ENCODE results near the gene OR56B1. TPM values are rescaled to one million over a fixed set of nuclear protein-coding genes. Genes with fewer than 3 reads are reported as not detected.
"Not testable (repeated sequence)": the region's sequence is repeated elsewhere in the genome, so short reads cannot be mapped to it uniquely, and the experiment has no call there.

Gene OR56B1, protein sequence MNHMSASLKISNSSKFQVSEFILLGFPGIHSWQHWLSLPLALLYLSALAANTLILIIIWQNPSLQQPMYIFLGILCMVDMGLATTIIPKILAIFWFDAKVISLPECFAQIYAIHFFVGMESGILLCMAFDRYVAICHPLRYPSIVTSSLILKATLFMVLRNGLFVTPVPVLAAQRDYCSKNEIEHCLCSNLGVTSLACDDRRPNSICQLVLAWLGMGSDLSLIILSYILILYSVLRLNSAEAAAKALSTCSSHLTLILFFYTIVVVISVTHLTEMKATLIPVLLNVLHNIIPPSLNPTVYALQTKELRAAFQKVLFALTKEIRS
- total RNA-seq = under 1 TPM in 1 of 2 donors, not detected in 1; 0.20 TPM
- 0 reads per million in 2 donors for total RNA-seq

DNA sequence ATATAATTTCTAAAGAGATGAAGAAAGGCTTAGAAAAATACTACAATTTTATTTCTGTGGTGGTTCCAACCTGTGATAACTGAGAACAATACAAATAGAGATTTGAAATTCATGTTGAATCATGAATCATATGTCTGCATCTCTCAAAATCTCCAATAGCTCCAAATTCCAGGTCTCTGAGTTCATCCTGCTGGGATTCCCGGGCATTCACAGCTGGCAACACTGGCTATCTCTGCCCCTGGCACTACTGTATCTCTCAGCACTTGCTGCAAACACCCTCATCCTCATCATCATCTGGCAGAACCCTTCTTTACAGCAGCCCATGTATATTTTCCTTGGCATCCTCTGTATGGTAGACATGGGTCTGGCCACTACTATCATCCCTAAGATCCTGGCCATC is at the start of gene OR56B1:
OR56B1 (plus strand) TSS at position 53 of the 400 bp plus-strand sequence; CDS start at position 122, 69 bp downstream.
- H3K9me3 ChIP-seq (ENCODE audit: control insufficient read depth, low read length, poor library complexity, severe bottlenecking) = peaks cover 2% of the 10 kb centered on the region
- Mint-ChIP-seq H3K4me3 (no peak within 1 kb of the TSS), H3K36me3 (ENCODE audit: low read depth) (peaks cover 2% of the 10 kb centered on the region), H3K27me3 (no peaks in the 10 kb centered on the region), H3K27ac (no peak within 1 kb of the TSS), H3K4me1 (no peaks in the 10 kb centered on the region)
- DNase-seq (no peak), ATAC-seq (no peak)

DNA sequence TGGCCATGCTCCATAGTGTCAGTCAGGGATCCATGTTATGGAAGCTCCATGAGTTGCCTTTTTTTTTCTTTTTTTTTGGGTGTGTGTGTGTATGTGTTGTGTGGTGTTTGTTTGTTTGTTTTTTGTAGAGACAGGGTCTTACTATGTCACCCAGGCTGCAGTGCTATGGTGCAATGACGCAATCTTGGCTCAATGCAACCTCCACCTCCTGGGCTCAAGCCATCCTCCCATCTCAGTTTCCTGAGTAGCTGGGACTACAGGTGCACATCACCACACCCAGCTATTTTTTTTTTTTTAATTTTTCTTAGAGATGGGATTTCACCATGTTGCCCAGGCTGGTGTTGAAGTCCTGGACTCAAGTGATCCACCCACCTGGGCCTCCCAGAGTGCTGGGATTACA is 47.8 kb upstream of the OR56B1 start:
- H3K4me3 Mint-ChIP-seq = no peak overlapping the region
- H3K9me3 ChIP-seq (ENCODE audit: control insufficient read depth, low read length, poor library complexity, severe bottlenecking) = no peaks in the 10 kb centered on the region
- DNase-seq = no peak
- no peaks in the 10 kb centered on the region for H3K27me3 Mint-ChIP-seq
- H3K4me1 Mint-ChIP-seq = peaks cover 53% of the 10 kb centered on the region
- ATAC-seq = no peak
- peak overlapping the region; percentile 98 for H3K27ac Mint-ChIP-seq
- H3K36me3 Mint-ChIP-seq (ENCODE audit: low read depth) = peaks cover 6% of the 10 kb centered on the region

DNA sequence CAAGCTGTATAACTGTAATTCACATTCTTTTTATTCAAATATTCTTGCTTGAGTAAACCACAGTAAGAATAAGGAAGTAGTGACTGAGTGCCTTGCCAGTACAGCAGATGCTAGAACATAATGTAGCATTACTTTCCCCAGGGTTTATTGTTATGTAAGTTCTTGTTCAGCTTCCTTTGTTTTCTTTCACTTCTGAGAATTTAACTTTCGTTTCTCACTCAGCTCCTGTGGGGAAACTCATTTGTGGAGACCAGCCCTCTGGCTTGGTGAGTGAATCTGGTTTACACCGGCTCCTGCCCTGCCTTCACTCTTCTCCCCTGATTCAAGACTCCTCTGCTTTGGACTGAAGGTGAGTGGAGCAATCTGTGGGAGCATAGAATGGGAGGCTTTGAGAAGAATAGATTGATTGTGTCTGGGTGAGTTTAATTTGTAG is 46.7 kb upstream of the OR56B1 start, which contains the start of gene TRIM22:
TRIM22 (plus strand) TSS at position 240 of the 433 bp plus-strand sequence. CDS start 6,443 bp downstream, outside the sequence.
- DNase-seq (peak in 1 of 3 donors; percentile 23), ATAC-seq (peak; percentile 63)
- H3K27ac Mint-ChIP-seq = peak within 1 kb of the TSS; percentile 98
- peak within 1 kb of the TSS; percentile 99 for H3K4me3 Mint-ChIP-seq
- H3K36me3 Mint-ChIP-seq (ENCODE audit: low read depth) = peaks cover 6% of the 10 kb centered on the region
- H3K9me3 ChIP-seq (ENCODE audit: control insufficient read depth, low read length, poor library complexity, severe bottlenecking) = no peaks in the 10 kb centered on the region
- peaks cover 52% of the 10 kb centered on the region for H3K4me1 Mint-ChIP-seq
- no peaks in the 10 kb centered on the region for H3K27me3 Mint-ChIP-seq

DNA sequence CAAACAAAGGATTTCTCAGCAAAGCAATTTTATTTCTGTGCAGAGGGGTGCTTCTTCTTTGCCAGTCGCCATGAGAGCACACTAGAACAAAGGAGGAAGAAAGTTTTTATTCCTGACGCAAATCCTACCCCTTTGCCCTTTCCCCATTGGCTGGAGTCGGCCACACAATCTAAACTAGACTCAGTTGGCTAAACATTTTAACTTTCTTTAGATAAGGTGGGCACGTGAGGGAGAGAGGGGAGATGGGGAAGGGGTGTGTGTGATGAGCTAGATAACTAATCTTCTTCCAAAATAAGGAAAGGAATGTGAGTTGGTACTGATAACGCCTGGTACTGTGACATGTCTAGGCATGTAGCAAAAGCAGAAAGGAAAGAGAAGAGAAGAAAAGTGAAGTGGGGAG is 46.0 kb upstream of the OR56B1 start:
- peaks cover 10% of the 10 kb centered on the region for H3K36me3 Mint-ChIP-seq (ENCODE audit: low read depth)
- peak overlapping the region; percentile 99 for H3K4me3 Mint-ChIP-seq
- ATAC-seq (no peak), DNase-seq (no peak)
- no peaks in the 10 kb centered on the region for H3K9me3 ChIP-seq (ENCODE audit: control insufficient read depth, low read length, poor library complexity, severe bottlenecking)
- peak overlapping the region; percentile 98 for H3K27ac Mint-ChIP-seq
- H3K27me3 Mint-ChIP-seq = no peaks in the 10 kb centered on the region
- peaks cover 53% of the 10 kb centered on the region for H3K4me1 Mint-ChIP-seq

DNA sequence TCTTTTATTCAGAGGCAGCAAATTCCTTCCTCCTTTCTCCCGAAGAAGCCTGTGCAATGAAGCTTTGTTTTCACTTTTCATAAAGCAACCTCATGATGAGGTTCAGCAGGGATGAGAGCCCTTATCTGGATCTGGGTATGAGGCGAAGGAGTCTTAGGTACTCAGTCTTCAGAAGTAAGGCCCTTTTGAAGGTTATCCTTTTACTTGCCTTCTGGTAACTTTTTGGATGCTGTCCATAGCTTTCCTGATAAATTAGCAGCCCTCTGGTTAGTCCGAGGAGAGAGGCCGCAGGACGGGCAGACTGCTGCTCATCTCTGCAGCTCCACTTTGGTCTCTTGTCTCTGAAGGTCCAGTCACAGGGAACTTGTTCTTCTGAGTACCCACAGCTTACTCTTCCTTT is 45.5 kb upstream of the OR56B1 start:
- no peaks in the 10 kb centered on the region for H3K27me3 Mint-ChIP-seq
- no peak for ATAC-seq
- peaks cover 11% of the 10 kb centered on the region for H3K36me3 Mint-ChIP-seq (ENCODE audit: low read depth)
- peak overlapping the region; percentile 98 for H3K27ac Mint-ChIP-seq
- DNase-seq = no peak
- H3K4me1 Mint-ChIP-seq = peaks cover 55% of the 10 kb centered on the region
- peak overlapping the region; percentile 99 for H3K4me3 Mint-ChIP-seq
- no peaks in the 10 kb centered on the region for H3K9me3 ChIP-seq (ENCODE audit: control insufficient read depth, low read length, poor library complexity, severe bottlenecking)

DNA sequence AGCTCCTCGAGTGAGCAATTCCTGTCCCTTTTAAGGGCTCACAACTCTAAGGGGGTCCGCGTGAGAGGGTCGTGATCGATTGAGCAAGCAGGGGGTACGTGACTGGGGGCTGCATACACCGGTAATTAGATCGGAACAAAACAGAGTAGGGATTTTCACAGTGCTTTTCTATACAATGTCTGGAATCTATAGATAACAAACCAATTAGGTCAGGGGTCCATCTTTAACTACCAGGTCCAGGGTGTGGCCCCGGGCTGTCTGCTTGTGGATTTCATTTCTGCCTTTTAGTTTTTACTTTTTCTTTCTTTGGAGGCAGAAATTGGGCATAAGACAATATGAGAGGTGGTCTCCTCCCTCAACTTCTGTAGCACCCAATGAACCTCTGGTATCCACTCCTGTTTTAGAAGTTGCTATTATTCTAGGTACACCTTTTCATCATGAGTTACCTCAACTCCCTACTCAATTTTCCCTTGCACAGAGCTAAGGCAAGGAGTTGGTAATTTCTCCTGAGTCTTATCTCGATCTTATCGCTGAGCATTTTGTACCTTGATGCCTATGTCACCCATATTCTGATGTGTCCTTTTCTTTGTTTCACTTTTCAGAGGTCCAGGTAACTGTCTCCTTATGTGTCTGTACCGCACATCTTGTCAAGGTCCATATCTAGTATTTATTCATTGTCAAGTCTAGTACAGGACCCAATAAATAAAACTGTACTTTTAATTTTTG is 44.8 kb upstream of the OR56B1 start:
- Mint-ChIP-seq H3K27ac (peak overlapping the region; percentile 98), H3K4me3 (peak overlapping the region; percentile 99), H3K4me1 (peaks cover 59% of the 10 kb centered on the region), H3K36me3 (ENCODE audit: low read depth) (peaks cover 13% of the 10 kb centered on the region)
- not testable (repeated sequence) for H3K27me3 Mint-ChIP-seq; DNase-seq; H3K9me3 ChIP-seq (ENCODE audit: control insufficient read depth, low read length, poor library complexity, severe bottlenecking)
- ATAC-seq = peak; percentile 26

DNA sequence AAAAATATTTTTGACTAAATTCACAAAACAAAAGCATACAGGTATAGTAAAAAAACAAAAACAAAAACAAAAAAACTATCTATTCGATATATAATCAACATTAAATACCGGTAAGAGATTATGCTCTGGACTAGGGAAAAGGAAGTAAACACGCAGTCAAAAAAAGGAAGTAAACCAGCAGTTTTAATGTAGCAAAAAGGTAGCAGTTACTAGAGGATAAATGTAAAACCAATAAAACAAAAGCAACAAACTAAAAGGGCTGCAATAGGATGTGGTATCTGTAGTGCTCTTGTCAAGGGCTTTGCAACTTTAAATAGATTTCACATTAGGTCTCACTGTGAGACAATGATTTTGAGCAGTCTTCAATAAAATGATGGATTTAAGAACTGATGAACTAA is 44.3 kb upstream of the OR56B1 start:
- H3K36me3 Mint-ChIP-seq (ENCODE audit: low read depth) = peaks cover 13% of the 10 kb centered on the region
- H3K27me3 Mint-ChIP-seq = no peaks in the 10 kb centered on the region
- peak; percentile 17 for ATAC-seq
- peak overlapping the region; percentile 99 for H3K4me3 Mint-ChIP-seq
- peak overlapping the region; percentile 98 for H3K27ac Mint-ChIP-seq
- H3K9me3 ChIP-seq (ENCODE audit: control insufficient read depth, low read length, poor library complexity, severe bottlenecking) = no peaks in the 10 kb centered on the region
- DNase-seq = no peak
- peaks cover 61% of the 10 kb centered on the region for H3K4me1 Mint-ChIP-seq

DNA sequence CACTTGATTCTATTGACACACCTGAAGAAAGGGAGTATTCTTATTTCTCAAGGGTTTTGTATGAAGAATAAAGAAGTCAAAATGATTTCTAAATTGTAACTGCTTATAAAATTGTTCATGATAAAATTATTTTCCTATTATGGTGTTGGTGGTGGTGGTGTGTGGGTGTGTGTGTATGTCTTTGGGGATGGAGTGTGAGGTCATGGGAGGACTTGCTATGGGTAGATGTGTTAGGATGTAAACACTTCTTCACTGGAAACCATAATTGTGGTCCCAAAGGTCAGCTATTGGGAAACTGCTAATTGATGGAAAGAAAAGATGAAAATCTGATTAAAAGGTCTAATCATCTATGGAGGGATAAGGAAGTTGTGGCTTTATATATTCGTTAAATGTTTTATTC is 41.6 kb upstream of the OR56B1 start:
- DNase-seq = no peak
- Mint-ChIP-seq H3K27me3 (no peaks in the 10 kb centered on the region), H3K4me1 (peaks cover 53% of the 10 kb centered on the region), H3K27ac (peak overlapping the region; percentile 98), H3K36me3 (ENCODE audit: low read depth) (peaks cover 16% of the 10 kb centered on the region), H3K4me3 (peak overlapping the region; percentile 76)
- no peak for ATAC-seq
- H3K9me3 ChIP-seq (ENCODE audit: control insufficient read depth, low read length, poor library complexity, severe bottlenecking) = no peaks in the 10 kb centered on the region

DNA sequence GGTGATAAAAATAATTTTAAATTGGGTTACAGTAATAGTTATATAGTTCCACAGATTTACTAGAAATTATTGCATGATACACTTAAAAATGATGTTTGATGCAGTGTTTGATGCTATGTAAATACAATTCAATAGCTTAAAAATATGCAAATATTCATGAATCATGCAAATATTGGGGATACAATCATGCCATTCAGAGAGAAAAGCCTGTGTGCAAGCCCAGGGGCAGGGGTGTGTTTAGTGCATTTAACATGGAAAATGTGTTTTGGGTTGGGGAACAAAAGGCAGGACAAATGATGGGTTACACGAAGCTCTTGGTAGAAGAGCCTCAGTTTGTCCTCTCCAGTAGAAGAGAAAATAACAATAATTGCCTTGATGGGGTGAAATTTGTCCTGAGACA is 40.7 kb upstream of the OR56B1 start:
- H3K9me3 ChIP-seq (ENCODE audit: control insufficient read depth, low read length, poor library complexity, severe bottlenecking) = no peaks in the 10 kb centered on the region
- Mint-ChIP-seq H3K4me1 (peaks cover 48% of the 10 kb centered on the region), H3K36me3 (ENCODE audit: low read depth) (peaks cover 14% of the 10 kb centered on the region), H3K4me3 (no peak overlapping the region), H3K27ac (peak overlapping the region; percentile 98), H3K27me3 (no peaks in the 10 kb centered on the region)
- ATAC-seq = no peak
- no peak for DNase-seq

DNA sequence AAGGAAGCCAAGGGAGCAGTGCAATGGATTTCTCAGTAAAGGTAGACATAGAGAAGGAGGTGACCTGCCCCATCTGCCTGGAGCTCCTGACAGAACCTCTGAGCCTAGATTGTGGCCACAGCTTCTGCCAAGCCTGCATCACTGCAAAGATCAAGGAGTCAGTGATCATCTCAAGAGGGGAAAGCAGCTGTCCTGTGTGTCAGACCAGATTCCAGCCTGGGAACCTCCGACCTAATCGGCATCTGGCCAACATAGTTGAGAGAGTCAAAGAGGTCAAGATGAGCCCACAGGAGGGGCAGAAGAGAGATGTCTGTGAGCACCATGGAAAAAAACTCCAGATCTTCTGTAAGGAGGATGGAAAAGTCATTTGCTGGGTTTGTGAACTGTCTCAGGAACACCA is 40.0 kb upstream of the OR56B1 start:
- no peaks in the 10 kb centered on the region for H3K27me3 Mint-ChIP-seq
- ATAC-seq = no peak
- peak overlapping the region; percentile 28 for H3K4me3 Mint-ChIP-seq
- H3K27ac Mint-ChIP-seq = peak overlapping the region; percentile 98
- H3K36me3 Mint-ChIP-seq (ENCODE audit: low read depth) = peaks cover 14% of the 10 kb centered on the region
- DNase-seq = no peak
- no peaks in the 10 kb centered on the region for H3K9me3 ChIP-seq (ENCODE audit: control insufficient read depth, low read length, poor library complexity, severe bottlenecking)
- H3K4me1 Mint-ChIP-seq = peaks cover 44% of the 10 kb centered on the region

DNA sequence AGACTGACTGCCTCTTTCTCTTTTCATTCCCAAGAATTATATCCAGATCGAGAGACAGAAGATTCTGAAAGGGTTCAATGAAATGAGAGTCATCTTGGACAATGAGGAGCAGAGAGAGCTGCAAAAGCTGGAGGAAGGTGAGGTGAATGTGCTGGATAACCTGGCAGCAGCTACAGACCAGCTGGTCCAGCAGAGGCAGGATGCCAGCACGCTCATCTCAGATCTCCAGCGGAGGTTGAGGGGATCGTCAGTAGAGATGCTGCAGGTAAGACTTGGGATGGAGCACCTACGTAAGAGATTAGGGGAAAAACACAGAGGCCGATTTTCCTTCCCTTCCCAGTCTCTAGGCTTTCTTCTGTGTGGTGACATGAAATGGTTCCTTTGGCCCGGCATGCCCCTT is 38.0 kb upstream of the OR56B1 start:
- H3K4me1 Mint-ChIP-seq = peaks cover 44% of the 10 kb centered on the region
- DNase-seq (no peak), ATAC-seq (no peak)
- H3K27ac Mint-ChIP-seq = peak overlapping the region; percentile 98
- H3K9me3 ChIP-seq (ENCODE audit: control insufficient read depth, low read length, poor library complexity, severe bottlenecking) = no peaks in the 10 kb centered on the region
- peaks cover 10% of the 10 kb centered on the region for H3K36me3 Mint-ChIP-seq (ENCODE audit: low read depth)
- H3K27me3 Mint-ChIP-seq = no peaks in the 10 kb centered on the region
- H3K4me3 Mint-ChIP-seq = no peak overlapping the region

DNA sequence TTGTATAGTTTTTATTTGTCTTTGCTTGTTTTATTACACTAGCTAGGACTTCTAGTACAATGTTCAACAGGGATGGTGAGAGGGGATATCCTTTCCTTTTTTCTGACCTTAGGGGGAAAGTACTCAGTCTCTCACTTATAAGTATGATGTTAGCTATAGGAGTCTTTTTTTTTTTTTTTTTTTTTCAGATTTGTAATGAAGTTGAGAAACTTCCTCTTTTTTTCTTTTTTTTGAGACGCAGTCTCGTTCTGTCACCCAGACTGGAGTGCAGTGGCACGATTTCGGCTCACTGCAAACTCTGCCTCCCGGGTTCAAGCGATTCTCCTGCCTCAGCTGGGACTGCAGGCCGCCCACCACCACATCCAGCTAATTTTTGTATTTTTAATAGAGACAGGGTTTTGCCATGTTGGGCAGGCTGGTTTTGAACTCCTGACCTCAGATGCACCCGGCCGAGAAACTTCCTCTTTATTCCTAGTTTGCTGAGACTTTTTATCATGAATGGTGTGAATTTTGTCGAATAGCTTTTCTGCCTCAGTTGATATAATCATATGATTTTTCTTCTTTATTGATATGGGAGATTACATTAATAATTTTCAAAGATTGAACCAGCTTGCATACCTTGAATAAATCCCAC is 35.7 kb upstream of the OR56B1 start:
- H3K27me3 Mint-ChIP-seq = no peaks in the 10 kb centered on the region
- no peaks in the 10 kb centered on the region for H3K9me3 ChIP-seq (ENCODE audit: control insufficient read depth, low read length, poor library complexity, severe bottlenecking)
- H3K4me3 Mint-ChIP-seq = no peak overlapping the region
- no peak for ATAC-seq
- H3K27ac Mint-ChIP-seq = no peak overlapping the region
- peaks cover 38% of the 10 kb centered on the region for H3K4me1 Mint-ChIP-seq
- no peak for DNase-seq
- H3K36me3 Mint-ChIP-seq (ENCODE audit: low read depth) = peaks cover 9% of the 10 kb centered on the region

DNA sequence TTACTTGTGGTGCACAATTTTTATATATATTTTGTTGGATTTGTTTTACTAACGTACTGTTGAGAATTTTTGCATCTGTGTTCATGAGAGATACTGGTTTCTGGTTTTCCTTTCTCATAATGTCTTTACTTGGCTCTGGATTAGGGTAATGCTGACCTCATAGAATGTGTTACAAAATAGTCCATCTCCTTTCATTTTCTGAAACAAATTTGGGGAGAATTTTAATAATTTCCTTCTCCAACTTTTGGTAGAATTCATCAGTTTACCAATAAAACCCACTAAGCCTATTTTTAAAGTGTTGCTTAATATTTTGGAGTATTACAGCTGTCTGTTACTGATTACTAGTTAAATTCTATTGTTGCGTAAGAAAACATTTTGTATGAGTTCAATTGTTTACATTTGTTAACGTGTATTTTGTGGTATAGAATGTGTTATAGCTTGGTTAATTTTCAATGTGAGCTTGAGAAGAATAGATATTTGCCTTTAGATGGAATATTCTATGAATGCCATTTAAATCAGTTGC is 35.1 kb upstream of the OR56B1 start:
- Mint-ChIP-seq H3K27ac (no peak overlapping the region), H3K4me1 (peaks cover 34% of the 10 kb centered on the region), H3K27me3 (no peaks in the 10 kb centered on the region), H3K4me3 (no peak overlapping the region), H3K36me3 (ENCODE audit: low read depth) (peaks cover 7% of the 10 kb centered on the region)
- ATAC-seq = no peak
- H3K9me3 ChIP-seq (ENCODE audit: control insufficient read depth, low read length, poor library complexity, severe bottlenecking) = no peaks in the 10 kb centered on the region
- no peak for DNase-seq
